ENCODE results near the gene C14orf180.

DNA sequence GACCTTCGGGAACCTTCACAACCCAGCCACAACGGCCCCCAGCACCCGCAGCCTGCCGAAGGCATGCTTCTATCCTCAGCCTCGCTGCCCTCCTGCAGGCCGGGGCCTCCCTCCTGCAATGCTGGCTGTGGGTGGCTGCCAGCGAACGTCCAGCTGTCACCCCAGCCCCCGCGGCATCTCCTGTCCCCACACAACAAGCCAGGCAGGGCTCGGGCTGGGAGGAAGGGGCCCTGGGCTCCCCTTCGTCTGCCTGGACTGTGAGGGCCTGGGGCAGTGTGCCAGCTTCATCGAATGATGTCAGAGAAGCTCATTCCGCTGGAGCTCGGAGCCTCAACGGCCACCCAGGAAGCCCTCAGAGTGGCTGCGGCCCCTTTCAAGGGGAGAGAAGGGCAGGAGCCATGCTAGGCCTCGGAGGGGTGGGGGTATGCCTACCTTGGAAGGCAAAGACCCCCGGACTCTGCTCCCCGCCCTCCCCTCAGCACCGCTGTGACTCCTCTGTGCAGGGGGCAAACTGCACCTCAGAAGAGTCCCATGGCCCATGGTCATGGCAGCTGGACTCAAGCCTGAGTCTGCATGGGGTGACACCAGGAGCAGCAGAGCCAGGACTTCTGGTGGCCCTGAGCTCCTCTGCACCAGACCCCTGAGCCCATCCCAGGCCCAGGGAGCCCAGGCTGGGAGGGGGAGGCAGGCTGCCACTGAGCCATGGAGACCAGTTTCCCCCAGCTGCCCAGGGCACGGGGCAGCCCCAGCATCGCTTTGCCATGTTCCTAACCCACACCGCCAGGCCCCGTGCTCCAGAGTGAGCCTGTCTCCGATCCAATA lies 24.7 kb upstream of the C14orf180 start:
- no peak for TF ChIP-seq POLR2A (IDR thresholded peaks at IDR 0.05; ENCODE audit: low read depth, low read length)
- no peak for TF ChIP-seq POLR2AphosphoS5 (IDR thresholded peaks at IDR 0.05; ENCODE audit: low read depth, low read length)
- TF ChIP-seq SPI1 (IDR thresholded peaks at IDR 0.05; ENCODE audit: low read depth, low read length): no peak
- no peak for TF ChIP-seq TAF1 (IDR thresholded peaks at IDR 0.05; ENCODE audit: low read depth, low read length)
